HG03442 (cell line): ENCODE measurements around the gene NDUFS3.

ENCODE experiments used
- ATAC-seq: cut with Tn5 transposase; IDR thresholded peaks from one replicate; pipeline ENCODE4 v1.9.1; 2021; ENCODE audit warnings: mild to moderate bottlenecking, moderate library complexity; ENCODE audit not compliant: unreplicated experiment

The NDUFS3 gene

DNA sequence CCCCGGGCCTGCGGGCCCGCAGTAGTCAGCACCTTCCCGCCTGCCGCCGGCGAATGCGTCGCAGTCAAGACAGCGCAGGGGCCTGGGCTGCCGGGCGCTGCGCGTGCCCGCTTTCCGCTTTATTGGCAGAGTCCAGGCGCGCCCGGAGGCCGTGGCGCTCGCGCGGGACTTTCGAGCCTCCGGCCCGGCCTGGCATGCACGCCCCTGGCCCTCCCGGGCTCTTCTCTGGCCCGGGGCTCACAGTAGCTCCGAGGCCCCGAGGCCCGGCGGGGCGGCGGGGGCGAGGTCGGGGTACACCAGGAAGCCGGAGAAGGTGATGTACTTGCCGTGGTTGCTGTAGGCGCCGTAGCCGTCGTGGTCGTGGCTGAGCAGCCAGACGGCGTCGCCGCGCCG lies 10.7 kb downstream of the NDUFS3 start:
- no peak for ATAC-seq

DNA sequence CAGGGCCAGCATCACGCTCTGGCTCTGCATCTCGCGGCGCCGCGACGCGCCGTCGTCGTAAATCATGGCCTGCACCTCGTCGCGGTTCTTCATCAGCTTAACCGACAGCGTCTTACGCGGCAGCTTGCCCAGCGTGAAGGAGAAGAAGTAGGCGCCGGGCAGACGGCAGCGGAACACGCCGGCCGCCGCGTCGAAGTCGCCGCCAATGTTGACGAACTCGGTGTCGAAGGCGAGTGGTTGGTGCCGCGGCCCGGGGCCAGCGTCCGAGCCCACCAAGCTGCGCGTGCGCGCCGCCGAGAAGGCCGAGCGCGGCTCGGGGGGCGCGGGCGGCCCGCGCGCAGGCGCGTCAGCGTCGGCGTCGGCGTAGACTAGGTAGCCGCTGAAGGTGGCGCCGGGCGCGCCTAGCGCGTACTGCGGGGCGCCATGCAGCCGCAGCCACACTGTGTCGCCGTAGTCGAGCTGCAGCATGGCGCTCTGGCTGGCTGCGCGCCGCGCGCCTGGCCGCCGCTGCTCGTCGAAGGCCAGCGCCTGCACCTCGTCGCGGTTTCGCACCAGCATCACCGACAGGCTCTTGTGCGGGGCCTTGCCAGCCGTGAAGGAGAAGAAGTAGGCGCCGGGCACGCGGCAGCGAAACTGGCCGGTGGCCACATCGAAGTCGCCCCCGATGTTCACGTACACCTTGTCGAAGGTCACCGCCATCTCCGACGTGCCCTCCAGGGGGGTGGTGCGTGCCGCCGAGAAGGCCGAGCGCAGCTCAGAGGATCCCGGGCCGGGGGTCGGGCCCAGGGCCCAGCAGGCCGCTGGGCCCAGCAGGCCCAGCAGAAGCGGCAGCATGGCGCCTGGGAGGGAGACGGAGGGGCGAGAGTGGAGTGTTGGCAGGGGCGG lies 11.3 kb downstream of the NDUFS3 start:
- ATAC-seq = no peak

- no peak for ATAC-seq
Measured at GRCh38 chr11:47591764-47592163, 12.9 kb downstream of the NDUFS3 start.

DNA sequence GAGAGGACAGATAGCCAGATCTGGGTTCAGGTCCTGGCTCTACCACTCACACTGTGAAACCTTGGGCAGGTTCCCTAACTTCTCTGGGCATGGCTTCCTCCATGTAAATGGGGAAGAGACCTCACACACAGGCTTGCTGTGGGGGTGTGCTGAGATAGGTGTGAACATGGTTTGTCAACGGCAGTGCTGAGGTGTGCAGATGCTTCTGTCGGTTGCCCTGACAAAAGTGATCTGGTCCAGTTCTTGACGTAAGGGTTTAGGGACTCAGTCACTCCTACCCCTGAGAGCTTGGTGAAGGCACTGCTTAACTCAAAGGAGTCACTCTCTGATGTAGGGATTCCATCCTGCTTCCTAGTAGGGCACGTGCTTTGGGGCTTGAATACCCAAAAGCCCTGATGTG lies 13.4 kb downstream of the NDUFS3 start:
- no peak for ATAC-seq

- ATAC-seq = no peak
Measured at GRCh38 chr11:47592970-47593369, 14.1 kb downstream of the NDUFS3 start.

GRCh38 chr11:47593492-47593933 lies 14.6 kb downstream of the NDUFS3 start:
- no peak for ATAC-seq

DNA sequence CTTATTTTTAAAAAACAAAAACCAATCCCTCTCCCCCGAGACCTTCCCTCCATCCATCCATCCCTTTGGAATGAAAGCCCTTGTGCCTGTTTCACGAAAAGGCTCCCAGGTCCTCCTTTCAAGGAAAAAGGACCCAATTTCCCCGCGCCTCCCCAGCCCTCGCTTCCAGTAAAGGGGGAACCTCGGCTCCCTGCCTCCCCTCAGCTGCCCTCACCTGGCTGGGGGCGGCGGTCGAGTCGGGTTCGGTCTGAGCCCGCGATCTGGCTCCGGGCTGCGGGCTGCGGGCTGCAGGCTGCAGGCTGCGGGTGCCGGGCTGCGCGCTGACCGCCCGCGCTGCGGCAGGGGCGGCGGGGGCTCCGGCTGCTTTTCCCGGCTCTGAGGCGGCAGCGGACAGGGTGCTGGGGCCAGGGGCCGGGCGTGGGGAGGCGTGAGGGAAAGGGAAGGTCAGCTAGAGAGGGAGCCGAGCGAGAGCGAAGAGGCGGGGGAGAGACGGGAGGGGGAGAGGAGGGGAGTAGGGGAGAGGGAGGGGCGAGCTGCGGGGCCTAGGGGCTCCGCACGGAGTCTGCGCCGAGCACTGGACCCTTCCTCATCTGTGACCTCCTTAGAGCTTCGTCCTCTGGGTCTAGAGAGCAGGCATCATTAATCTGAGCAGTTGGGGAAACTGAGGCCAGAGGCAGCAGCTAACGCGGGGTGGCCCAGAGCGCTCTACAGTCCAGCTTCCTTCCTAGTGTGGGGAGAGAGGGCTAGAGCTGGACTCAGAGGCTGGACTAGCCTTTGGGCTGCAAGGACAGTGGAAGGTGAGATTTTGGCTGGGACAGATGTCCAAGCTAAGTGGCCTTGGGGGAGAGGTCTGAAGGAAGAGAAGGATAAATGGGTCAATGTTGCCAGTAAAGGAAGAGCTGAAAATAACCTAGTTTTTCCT lies 15.3 kb downstream of the NDUFS3 start, which contains the start of gene C1QTNF4:
TSS of gene C1QTNF4 (minus strand) at position 478 of the 922 bp plus-strand sequence. CDS start 3,601 bp downstream, outside the sequence.
- no peak for ATAC-seq

- no peak for ATAC-seq
Measured at GRCh38 chr11:47595029-47595428, 16.2 kb downstream of the NDUFS3 start.

DNA sequence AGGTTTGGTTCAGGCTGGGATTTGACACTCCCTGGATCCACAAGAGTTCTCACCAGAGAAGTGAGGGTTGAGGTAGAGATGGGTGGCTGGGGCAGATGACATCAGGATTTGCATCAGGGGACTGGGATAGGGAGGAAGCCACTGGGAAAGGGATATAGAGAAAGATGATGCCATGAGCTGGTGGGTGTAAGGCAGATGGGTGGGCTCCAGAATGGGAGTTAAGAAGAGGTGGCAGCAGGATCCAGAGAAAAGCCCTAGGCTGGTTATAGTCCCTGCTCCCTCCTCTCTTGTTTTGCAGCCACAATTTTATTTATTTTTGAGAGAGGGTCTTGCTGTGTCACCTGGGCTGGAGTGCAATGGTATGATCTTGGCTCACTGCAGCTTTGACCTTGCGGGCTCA lies 17.1 kb downstream of the NDUFS3 start:
- no peak for ATAC-seq

GRCh38 chr11:47599902-47600301 lies 21.0 kb downstream of the NDUFS3 start:
- no peak for ATAC-seq

DNA sequence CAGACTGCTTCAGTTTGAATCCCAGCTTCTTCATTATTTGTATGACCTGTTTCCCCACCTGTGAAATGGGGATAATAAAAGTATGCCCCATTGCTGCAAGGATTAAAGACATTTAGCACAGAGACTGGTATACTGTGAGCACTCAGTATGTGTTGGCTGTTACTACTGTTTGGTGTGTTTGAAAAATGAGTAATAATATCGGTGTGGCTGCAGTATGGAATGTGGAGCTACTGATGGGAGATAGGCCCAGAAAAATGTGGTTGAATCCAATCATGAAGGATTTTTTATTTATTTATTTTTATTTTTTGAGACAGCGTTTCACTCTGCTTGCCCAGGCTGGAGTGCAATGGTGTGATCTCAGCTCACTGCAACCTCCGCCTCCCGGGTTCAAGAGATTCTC lies 24.4 kb downstream of the NDUFS3 start:
- no peak for ATAC-seq

DNA sequence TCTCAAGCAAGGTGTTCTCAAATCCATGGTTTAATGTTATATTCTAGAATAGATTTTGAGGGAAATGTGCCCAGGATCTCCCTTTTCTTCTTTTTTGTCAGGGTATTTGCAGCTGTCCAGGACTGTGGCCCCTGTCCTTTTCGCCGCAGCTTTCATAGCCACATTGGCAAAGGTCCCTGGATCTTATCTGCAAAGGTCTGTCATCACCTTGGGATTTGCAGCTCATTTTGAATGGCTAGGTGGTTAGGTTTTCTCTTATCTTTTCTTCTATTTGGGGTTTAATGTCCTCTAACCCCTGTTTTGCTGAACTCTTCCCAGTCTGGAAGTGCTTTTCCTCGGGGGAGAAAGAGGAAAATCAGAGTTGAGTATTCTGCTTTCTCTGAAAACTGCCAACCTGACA lies 27.0 kb downstream of the NDUFS3 start:
- ATAC-seq = no peak

GRCh38 chr11:47606731-47607130 lies 27.9 kb downstream of the NDUFS3 start:
- no peak for ATAC-seq

- ATAC-seq = no peak
Measured at GRCh38 chr11:47607380-47607779, 28.5 kb downstream of the NDUFS3 start.

GRCh38 chr11:47609675-47610074 lies 30.8 kb downstream of the NDUFS3 start:
- no peak for ATAC-seq

GRCh38 chr11:47611348-47611794 lies 32.5 kb downstream of the NDUFS3 start:
- peak; percentile 81 for ATAC-seq

- ATAC-seq = no peak
Measured at GRCh38 chr11:47615249-47615648, 36.4 kb downstream of the NDUFS3 start.

GRCh38 chr11:47616726-47617416 lies 38.0 kb downstream of the NDUFS3 start:
- ATAC-seq = no peak

- no peak for ATAC-seq
Measured at GRCh38 chr11:47617417-47617809, 38.5 kb downstream of the NDUFS3 start.

DNA sequence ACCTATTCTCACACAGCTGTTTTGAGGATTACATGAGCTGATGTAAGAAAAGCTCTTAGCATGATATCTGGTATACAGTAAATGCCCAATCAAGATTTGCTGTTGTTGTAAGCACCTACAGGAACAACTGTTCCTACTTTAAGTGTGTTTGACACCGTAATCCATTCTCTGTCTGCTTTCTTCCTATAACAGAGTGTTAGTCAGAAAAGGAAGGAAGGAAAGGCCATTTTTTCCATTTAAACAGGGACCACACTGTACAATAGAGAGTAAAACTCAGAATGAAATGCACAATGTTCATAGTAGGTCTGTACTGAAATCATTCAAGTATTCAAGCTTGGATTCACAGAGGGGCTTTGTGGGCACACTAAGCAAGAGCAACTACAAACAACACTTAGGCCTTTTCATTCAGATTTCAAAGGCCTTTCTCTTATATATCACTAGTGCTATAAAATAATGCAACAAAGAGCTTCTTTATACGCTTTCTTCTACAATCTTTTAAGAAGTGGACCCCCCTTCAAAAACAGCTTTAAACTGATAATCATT lies 42.0 kb downstream of the NDUFS3 start:
- no peak for ATAC-seq

DNA sequence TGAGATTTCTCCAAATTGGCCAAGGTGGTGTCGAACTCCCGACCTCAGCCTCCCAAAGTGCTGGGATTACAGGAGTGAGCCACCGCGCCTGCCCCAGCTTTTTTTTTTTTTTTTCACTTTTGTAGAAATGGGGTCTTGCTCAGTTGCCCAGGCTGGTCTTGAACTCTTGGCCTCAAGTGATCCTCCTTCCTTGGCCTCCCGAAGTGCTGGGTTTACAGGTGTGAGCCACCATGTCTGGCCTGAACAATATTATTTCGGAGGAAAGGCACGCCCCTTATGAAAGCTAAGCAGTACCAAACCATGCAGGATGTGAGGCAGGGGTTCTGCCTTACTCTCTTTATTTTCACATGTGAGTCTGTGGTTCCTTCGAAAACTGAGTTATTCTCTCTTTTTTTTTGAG lies 47.4 kb downstream of the NDUFS3 start:
- no peak for ATAC-seq
